Measurements from ENCODE around the gene IFITM1.

GRCh38 chr11:285021-285893, 28.6 kb upstream of the IFITM1 start:
- TF ChIP-seq EZH2 (IDR thresholded peaks at IDR 0.05; ENCODE audit: insufficient read depth, poor library complexity, severe bottlenecking) (no peak), EZH2phosphoT487 (IDR thresholded peaks at IDR 0.05; ENCODE audit: insufficient read depth, low read depth) (no peak)
